Stimulated activated CD8-positive, alpha-beta memory T cell treated with anti-CD3 and anti-CD28 coated beads, Interleukin-4, amount 100 ng/mL, for 4 hours (primary cell): ENCODE measurements around the gene LAGE3.
"Not testable (repeated sequence)": the region's sequence is repeated elsewhere in the genome, so short reads cannot be mapped to it uniquely, and the experiment has no call there.

Experiments
- DNase-seq, 2 donors: peaks; one replicate each; pipeline ENCODE4 v3.0.0-alpha.2; 2020; ENCODE audit warnings: low read depth in 2 of 2, low spot score in 1 of 2

Gene LAGE3

DNA sequence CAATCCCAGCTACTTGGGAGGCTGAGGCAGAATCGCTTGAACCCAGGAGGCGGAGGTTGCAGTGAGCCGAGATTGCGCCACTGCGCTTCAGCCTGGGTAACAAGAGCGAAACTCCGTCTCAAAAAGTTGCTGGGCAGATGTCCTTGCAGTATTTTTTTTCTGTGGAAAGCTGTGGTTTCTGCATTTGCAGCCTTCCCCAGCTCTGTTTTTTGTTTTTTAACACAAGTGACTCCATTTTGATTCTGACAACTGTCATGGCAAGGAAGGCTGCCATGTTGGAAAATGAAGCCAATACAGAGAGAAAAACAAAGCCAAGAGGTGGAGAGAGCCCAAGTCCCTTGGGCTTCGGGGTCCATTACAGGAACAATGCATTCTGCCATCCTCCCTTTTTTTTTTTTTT is 23.0 kb upstream of the LAGE3 start:
- DNase-seq = no peak

DNA sequence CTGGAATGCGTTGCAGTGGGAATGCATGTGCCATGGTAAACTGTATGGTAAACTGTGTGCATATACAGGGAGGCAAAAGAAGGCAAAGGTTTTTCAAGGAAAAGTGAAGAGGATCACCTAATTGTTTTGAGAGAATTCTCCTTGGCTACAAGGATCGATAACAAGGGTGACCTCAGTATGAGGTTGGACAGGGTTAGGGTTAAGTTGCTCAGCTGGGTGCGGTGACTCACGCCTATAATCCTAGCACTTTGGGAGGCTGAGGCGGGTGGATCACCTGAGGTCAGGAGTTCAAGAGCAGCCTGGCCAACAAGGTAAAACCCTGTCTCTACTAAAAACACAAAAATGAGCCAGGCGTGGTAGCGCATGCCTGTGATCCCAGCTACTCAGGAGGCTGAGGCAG is 22.3 kb upstream of the LAGE3 start:
- not testable (repeated sequence) for DNase-seq

DNA sequence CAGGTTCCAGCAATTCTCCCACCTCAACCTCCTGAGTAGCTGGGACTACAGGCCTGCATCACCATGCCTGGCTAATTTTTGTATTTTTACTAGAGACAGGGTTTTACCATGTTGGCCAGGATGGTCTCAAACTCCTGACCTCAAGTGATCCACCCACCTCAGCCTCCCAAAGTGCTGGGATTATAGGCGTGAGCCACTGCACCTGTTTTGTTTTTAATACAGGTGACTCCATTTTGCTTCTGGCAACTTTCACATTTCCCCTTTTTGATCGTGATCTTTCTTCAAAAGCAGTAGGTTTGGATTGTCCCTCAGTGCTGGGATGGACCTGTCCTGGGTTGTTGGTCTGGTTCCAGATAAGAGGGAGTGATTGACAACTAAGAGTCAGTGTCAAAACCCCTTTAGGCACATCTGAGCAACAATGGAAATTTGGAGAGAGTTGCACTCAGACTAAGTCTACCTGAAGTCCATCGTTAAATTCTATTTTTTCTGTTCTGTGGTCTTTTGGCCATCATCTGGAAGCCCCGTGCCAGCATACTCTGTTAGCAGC is 17.6 kb upstream of the LAGE3 start:
- DNase-seq = not testable (repeated sequence)

DNA sequence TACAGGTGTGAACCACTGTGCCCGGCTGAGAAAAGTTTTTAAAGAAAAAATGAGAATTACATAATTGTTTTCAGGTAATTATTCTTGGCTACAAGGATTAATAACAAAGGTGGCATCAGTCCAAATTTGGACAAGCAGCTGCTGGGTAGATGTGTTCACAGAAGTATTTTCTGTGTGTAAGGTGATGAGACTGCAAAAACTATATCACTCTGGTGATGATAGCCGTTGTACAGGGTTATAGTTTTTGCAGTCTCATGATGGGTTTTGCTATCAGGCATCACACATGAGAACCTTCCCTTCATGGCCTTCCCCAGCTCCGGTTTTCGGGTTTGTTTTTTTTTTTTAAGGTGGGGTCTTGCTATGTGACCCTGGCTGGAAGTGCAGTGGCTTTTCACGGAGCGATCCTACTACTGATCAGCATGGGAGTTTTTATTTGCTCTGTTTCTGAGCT is 16.4 kb upstream of the LAGE3 start:
- no peak for DNase-seq

DNA sequence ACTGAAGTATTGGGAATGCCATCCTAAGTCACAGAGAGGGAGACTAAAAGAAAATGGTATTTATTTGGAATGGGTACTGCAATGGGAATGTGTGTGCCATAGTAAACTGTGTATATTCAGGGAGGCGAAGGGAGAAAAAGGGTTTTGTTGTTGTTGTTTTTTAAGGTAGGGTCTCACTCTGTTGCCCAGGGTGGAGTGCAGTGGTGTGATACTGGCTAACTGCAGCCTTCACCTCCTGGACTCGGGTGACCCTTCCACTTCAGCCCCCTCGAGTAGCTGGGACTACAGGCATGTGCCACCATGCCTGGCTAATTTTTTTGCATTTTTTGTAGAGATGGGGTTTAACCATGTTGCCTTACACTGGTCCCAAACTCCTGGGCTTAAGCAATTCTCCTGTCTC is 15.6 kb upstream of the LAGE3 start:
- DNase-seq = no peak

DNA sequence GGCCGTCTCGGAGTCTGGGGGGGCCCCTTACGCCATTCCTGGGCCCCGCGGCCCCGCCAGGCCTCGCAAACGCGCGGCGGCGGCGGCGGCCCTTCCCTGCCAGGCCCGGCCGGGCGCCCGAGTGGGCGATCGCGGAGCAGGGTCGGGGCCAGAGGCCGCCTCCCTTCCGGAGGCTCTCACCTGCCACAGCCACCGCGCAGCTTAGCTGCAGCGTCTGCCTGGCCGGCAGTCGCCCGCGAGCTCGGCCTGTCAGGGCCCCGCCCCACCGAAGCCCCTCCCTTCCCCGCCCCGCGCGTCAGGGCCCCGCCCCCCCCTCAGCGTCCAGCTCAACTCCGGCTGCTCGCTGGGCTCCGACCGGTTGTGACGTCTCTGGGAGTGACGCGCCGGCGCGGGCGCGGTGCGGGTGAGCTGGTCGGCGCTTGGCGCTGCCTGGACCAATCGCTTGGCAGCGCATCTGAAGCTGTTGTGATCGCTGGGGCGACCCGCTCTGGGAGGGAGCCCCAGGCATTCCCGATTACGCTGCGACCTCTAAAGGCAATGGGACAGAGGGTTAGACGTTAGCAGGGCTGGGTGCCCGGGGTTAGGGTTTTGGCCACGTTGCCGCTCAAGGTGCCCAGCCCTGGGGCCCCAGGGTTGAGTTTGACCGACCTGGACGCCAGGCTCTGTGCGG is 11.5 kb upstream of the LAGE3 start, which contains the start of gene SLC10A3:
Gene SLC10A3 (minus strand): TSS at position 216 of the 670 bp plus-strand sequence. CDS start 1,689 bp downstream, outside the sequence.
- peak; percentile 60 to 78 for DNase-seq

DNA sequence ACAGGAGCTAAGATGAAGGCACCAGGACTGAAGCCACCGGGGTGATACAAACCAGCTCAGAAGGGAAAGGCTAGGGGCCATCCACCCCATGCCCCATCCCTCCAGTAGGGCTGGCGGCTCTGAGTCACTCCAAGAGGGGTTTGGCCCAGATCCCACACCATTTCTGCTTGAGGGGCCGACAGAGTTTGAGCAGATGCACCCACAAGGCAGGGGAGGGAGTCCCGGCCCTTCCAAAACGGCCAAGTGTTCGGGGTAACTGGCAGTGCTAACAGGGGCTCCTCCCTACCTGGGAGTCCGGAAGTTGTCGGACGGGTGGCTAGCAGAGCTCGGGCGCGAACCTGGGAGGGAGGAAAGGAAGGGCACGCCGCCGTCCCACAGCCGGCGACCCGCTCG is 10.9 kb upstream of the LAGE3 start:
- DNase-seq = no peak

DNA sequence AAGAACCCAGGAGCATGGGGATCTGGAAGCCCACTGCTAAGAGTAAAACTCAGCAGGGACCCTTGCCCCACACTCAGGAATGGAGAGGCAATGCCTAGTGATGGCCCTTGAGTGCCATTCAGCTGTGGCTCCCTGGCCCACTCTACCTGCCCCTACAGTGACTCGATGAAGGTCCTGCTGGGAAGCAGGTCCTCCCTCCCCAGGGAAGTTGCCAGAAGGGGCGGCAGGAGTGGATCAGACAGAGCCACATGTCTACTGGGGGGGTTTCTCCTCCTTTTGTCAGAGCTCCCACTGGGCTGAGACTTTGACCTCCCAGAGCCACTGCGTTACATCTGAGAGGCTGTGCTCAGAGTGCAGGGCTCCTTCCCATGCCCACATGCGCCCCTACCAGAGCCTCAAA is 10.1 kb upstream of the LAGE3 start:
- no peak for DNase-seq

DNA sequence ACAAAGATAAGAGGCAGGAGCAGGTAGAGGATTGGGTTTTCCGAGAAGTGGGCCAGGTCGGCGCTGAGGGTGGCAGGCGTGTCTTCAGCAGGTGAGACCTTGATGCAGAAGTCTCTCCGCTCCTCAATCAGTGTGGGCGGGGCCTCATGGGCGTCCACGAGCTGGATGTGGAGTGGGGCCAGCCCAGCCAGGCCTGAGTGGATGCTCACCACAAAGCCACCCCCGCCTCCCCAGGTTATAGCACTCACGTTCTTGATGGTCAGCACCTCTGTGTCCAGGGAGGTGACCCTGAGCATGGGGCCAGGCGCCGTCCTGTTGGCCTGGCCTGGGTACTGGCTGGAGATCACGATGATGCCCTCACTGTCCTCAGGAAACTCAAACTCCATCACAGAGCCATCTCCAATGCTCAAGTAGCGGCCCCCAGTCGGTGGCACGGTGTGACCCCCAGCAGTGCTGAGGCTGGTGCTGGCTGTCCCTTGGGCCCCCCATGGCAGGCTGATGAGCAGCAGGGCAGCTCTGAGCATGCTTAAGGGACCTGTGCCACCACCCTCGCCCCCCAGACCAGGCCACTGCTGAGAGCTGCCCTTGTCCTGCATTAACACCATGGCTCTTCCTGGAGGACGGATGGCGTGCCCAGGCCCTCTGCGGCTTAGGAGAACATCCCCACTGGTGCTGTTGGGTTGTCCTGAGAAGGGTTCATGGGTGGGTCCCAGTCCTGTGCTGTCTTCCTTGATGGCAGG is 9.4 kb upstream of the LAGE3 start:
- DNase-seq = no peak

DNA sequence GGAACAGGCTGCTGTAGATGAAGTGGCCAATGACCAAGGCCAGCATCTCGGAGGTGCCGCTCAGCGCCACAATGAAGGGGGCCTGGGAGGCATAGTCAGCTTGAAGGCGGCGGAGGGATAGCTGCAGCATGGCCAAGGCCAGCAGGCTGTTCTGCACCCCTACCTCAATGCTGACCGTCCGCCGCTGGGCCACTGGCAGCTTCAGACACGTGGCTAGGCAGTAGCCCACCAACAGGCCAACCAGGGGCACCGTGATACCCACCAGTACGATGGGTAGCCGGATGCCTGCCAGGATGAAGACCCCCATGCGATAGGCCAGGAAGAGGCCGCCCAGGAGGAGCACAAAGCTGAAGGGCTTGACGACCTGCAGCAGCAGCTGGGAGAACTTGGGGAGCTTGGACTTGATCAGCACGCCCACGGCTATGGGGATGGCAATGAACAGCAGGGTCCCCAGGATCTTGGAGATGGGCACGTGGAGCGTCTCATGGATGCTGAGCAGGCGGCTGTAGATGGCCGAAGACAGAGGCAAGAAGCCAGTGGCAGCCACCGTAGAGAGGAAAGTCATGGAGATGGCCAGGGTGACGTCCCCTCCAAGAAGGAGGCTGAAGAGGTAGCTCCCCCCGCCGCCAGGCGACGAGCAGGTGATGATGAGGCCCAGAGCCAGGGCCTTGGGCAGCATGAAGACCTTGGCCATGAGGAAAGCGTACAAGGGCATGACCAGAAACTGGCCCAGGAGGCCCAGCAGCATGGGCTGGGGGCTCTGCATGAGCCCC is 8.6 kb upstream of the LAGE3 start:
- no peak for DNase-seq

DNA sequence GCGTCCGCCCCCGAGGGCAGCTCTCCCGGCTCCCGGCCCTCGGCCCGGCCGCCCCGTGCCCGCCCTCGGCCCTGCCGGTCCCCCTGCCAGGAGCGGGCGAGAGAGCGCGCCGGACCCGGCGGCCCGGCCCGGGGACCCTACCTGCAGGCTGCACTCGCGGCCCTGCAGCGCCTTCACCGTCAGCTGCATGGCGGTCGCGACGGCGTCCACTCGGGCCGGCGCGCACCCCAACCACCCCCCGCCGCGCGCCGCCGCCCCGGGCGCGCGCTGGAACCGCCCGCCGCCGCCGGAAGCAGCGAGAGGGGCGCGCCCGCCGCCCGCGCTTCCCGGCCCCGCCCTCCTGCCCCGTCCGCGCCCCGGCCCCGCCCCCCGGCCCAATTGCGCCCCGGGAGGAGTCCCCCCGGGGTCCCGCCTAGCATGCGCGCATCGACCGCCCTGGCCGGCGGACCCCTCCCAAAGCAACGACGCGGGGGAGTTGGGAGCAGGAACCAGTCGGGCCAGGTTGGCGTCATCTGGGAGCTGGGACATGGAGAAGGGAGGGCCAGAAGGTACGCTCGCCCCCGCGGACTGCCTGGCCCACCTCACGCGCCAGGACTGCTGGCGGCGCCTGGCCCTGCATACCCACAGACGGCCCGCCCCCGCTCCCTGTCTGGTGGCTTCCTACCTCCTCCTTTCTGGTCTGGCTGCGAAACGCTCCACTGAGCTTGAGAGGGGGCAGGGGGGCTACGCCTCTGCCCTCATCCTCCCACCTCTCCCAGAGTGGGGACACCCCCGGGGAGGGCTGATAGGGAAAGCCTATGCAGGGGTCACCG is 7.5 kb upstream of the LAGE3 start, which contains the start of gene UBL4A:
Gene UBL4A (minus strand): TSS at position 220 of the 812 bp plus-strand sequence. CDS start 31 bp downstream, at position 189.
- DNase-seq = peak in 1 of 2 donors; percentile 43

DNA sequence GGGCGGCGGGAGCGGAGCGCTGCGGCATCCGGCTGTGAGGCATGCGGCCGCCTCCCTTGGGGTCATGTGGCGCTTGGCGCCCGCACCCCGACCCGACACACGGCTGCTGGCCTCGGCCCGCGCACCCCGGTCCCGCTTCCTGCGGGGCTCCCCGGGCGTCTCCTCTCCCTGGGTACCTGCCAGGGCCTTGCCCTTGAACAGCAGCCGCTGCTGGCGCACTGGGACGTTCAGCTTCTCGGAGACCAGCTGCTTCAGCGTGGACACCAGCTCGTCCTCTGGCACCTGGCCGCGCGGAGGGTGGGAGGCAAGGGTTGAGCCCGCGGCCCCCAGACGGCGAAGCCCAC is 6.9 kb upstream of the LAGE3 start:
- no peak for DNase-seq

DNA sequence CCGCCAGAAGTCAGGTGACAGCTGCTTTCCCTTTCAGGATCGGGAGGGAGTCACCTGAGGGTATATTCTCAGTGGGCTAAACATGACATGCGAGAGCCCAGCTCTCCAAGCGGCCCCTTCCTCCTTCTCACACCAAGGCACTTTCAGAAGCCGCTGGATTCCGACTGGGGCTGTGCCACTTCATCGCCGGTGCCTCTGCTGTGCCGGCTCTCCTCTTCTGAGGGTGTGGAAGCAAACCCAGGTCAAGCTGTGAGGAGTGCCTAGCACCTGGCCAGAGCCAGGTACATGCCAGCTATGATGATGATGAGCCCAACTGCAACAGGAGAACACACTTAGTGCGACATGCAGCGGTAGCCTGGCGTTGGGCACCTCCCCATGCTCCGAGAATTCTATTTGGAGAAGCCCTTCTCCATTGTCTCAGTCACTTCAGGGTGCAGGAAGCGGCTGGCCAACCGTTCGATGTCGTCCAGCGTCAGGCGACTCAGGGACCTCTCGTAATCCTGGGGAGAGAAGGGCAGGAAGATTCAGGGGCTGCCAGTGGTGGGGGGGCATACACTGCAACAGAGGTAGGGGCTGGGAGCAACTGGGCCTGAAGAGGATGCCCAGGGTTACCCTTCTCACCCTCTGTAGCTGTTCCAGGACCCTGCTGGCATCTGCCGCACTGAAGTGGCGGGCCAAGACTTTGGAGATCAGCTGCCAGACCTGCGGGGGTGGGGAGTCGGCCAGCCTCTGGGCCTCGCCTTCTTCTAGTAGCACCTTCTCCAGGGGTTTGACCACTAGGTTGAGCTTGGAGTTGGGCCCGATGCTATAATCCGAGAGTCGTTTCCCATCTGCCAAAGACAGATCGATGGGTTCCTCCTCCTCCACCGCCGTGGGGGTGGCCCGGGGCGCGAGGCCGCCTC is 6.3 kb upstream of the LAGE3 start:
- DNase-seq = no peak

DNA sequence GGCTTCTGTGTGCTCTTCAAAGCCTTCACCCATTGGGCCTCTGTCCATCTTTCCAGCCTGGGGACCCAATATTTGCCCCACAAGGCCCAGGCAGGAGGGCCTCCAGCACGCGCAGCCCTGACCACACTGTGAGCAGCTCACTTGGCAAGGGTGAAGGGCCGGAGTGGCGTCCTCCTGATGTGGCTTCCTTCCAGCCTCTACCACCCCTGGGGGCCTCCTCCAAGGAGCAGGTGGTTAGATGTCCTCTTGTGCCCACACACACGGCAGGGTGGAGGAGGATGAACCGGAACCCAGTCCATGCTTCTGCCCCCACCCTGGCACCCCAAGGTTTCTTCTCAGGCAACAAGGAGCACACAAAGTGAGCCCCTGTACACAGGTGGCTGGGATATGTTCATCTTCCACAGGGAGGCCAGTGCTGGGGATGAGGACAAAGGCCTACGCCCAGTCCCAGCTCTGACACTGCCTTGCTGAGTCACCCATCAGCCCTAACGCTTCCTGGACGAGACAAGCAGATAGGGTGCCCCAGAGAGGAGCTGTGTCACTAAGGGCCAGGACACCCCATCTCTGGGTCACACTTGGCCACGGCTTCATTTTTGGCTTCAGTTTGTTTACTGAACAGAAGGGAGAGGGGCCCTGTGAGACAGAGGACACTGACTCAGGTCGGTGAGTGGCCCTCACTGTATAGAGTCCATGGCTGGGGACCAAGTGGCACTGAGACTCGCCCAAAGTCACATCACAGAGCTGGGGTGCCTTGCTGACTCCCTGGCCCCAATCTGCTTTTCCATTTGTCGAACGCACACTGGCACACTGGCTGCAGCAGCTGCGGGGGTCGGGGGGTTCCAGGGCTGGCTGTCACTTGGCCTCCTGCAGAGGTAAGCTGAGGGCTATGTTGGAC is 5.4 kb upstream of the LAGE3 start:
- DNase-seq = no peak

DNA sequence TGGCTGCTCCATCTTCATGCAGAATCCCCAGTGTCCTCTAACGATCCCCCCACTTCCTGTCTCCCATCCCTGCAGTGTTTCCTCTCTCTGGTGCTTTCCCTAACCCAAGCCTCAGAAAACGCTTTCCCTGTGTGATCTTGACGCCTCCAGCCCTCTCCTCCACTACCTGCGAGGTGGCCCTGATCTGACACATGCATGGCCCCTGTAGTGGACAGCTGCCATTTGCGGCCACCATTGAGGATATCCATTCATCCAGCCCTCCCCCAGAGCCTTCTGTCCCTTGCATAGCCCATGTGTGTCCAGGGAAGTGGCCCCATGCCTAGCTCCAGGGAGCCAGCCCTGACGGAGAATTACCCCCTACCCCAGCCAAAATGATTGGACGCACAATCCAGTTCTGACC is 4.2 kb upstream of the LAGE3 start:
- DNase-seq = no peak

DNA sequence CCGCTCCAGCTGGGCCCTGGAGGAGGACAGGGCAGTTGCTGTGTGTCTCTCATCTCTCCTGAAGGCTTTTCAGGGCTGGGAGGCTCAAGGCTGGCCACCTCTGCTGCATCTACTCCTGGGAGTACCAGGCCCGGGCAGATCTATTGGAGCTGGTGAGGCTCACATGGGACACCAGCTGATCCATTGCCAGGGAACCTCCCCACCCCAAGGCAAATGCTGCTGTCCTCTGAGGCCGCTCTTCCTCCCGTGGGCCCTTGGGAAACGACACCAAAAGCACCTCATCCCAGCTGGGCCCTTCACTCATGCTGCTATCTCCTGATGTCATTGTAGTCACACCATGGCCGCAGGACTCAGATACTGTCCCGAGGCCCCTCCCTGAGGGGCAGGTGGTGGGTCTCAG is 3.7 kb upstream of the LAGE3 start:
- no peak for DNase-seq

DNA sequence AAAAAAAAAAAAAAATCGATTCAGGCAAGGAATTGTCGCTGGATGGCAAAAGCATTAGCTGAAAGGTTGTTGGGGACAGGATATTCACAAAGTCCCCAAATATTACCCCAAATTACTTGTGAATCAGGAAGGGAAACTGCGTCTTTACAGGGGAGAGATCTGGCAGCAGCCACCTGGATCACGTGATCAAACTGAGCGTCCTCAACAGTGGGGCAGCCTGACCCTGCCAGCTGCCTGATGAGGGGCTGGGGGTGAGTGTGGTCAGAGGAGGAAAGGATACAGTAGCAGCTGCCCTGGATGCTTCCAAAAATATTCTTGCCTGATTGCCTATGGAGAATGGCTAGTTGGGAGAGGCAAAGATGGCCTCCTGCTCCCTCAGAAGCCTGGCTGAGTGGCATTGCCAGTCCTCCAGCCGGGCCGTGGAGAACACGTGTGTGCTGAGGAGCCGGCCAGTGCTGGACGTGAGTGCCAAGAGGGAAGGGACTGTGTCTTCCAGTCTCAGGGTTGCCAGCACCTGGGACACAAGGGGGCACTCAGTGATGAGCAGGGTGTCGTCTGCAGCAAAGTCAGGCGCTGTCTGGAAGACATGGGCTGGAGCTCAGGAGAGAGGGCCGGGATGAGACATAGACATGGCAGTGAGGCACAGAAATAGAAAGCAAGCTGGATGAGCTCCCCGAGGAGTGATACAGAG is 3.0 kb upstream of the LAGE3 start:
- DNase-seq = no peak

DNA sequence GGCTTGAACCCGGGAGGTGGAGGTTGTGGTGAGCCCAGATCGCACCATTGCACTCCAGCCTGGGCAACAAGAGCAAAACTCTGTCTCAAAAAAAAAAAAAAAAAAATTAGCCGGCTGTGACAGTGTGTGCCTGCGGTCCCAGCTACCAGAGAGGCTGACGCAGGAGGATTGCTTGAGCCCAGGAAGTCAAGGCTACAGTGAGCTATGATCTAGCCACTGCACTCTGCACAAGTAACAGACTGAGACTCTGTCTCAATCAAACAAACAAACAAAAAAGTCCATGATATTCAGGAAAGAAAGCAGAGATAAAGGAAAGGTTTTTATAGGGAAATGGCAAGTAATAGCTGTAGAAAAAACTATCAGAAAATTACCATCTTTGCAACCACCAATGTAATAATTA is 2.1 kb upstream of the LAGE3 start:
- DNase-seq = no peak
